RKO (cell line): ENCODE data around the gene NUAK1.

ENCODE experiments used
- DNase-seq: peaks from one replicate; pipeline ENCODE4 v3.0.0-alpha.2; 2016; ENCODE audit warnings: low spot score

NUAK1 gene

GRCh38 chr12:106082216-106083175, 56.3 kb downstream of the NUAK1 start:
- DNase-seq = no peak

- DNase-seq = no peak
Observed at GRCh38 chr12:106081606-106082005, 57.1 kb downstream of the NUAK1 start.

- no peak for DNase-seq
Observed at GRCh38 chr12:106080791-106081170, 58.0 kb downstream of the NUAK1 start.

GRCh38 chr12:106080041-106080790, 58.5 kb downstream of the NUAK1 start:
- DNase-seq = no peak

GRCh38 chr12:106079148-106079738, 59.5 kb downstream of the NUAK1 start:
- no peak for DNase-seq

- peak; percentile 38 for DNase-seq
Observed at GRCh38 chr12:106078358-106079010, 60.3 kb downstream of the NUAK1 start.

GRCh38 chr12:106074706-106075392, 63.9 kb downstream of the NUAK1 start:
- no peak for DNase-seq

- DNase-seq = no peak
Observed at GRCh38 chr12:106074361-106074705, 64.4 kb downstream of the NUAK1 start.

GRCh38 chr12:106073179-106073578, 65.6 kb downstream of the NUAK1 start:
- DNase-seq = peak; percentile 15

- no peak for DNase-seq
Observed at GRCh38 chr12:106072751-106073150, 66.0 kb downstream of the NUAK1 start.

- no peak for DNase-seq
Observed at GRCh38 chr12:106071686-106072085, 67.1 kb downstream of the NUAK1 start.

GRCh38 chr12:106070611-106071010, 68.1 kb downstream of the NUAK1 start:
- DNase-seq = no peak

- DNase-seq = no peak
Observed at GRCh38 chr12:106070147-106070546, 68.6 kb downstream of the NUAK1 start.

GRCh38 chr12:106068296-106068695, 70.5 kb downstream of the NUAK1 start:
- no peak for DNase-seq

- DNase-seq = no peak
Observed at GRCh38 chr12:106067606-106068205, 71.0 kb downstream of the NUAK1 start.

- no peak for DNase-seq
Observed at GRCh38 chr12:106066726-106067325, 71.9 kb downstream of the NUAK1 start.

- peak; percentile 34 for DNase-seq
Observed at GRCh38 chr12:106066051-106066705, 72.6 kb downstream of the NUAK1 start.

GRCh38 chr12:106065506-106065905, 73.2 kb downstream of the NUAK1 start:
- no peak for DNase-seq

- DNase-seq = no peak
Observed at GRCh38 chr12:106064721-106065021, 74.1 kb downstream of the NUAK1 start.
